Neural crest cell (in vitro differentiated cells): Measurements from ENCODE around the gene MPDZ. TPM values are rescaled to one million over a fixed set of nuclear protein-coding genes. Genes with fewer than 3 reads are reported as not detected.

Experiments used
- DNase-seq: peaks from one replicate; pipeline ENCODE4 v3.0.0; 2021; ENCODE audit warnings: low read depth, mixed read lengths, low spot score
- H3K27ac Mint-ChIP-seq: one replicate; pipeline ENCODE4 v1.8.0; 2021; ENCODE audit warnings: mild to moderate bottlenecking, mixed read lengths; ENCODE audit not compliant: unreplicated experiment
- H3K27me3 Mint-ChIP-seq: 2 replicates; pipeline ENCODE4 v1.8.0; 2021; ENCODE audit warnings: low read depth, mild to moderate bottlenecking, mixed read lengths
- H3K36me3 Mint-ChIP-seq: 2 replicates; pipeline ENCODE4 v1.8.0; 2021; ENCODE audit warnings: low read depth, mild to moderate bottlenecking, mixed read lengths
- H3K4me1 Mint-ChIP-seq: 2 replicates; pipeline ENCODE4 v1.8.0; 2021; ENCODE audit warnings: mixed read lengths
- H3K4me3 Mint-ChIP-seq: one replicate; pipeline ENCODE4 v1.8.0; 2021; ENCODE audit warnings: mild to moderate bottlenecking, mixed read lengths
- H3K9me3 Mint-ChIP-seq: 2 replicates; pipeline ENCODE4 v1.8.0; 2021; ENCODE audit warnings: mixed read lengths
- CTCF ChIP-seq: fragments of 200-600 bp; sonication (generic); conservative IDR thresholded peaks from 2 replicates; pipeline ENCODE4 v1.5.0; 2021; ENCODE audit warnings: antibody characterized with exemption, mild to moderate bottlenecking
- total RNA-seq: library from RNA; stranded (reverse); gene quantifications from 2 replicates; pipeline ENCODE4 v1.2.1, GENCODE V29; 2021

Gene MPDZ
- total RNA-seq, 1 donor from 2014 or later, result 69.4 TPM

- Mint-ChIP-seq H3K9me3 (no peaks in the 10 kb centered on the region), H3K4me1 (peaks cover 58% of the 10 kb centered on the region), H3K27me3 (no peaks in the 10 kb centered on the region), H3K4me3 (no peak overlapping the region), H3K27ac (no peak overlapping the region), H3K36me3 (no peaks in the 10 kb centered on the region)
- no peak for TF ChIP-seq CTCF
- DNase-seq, result no peak
Observed at GRCh38 chr9:13270734-13271133, 8.8 kb downstream of the MPDZ start.

GRCh38 chr9:13269589-13270452 lies 9.7 kb downstream of the MPDZ start:
- H3K27ac Mint-ChIP-seq, result no peak overlapping the region
- no peaks in the 10 kb centered on the region for H3K9me3 Mint-ChIP-seq
- no peaks in the 10 kb centered on the region for H3K27me3 Mint-ChIP-seq
- H3K4me1 Mint-ChIP-seq, result peaks cover 59% of the 10 kb centered on the region
- no peak for DNase-seq
- TF ChIP-seq CTCF, result no peak
- H3K4me3 Mint-ChIP-seq, result no peak overlapping the region
- H3K36me3 Mint-ChIP-seq, result no peaks in the 10 kb centered on the region

GRCh38 chr9:13268469-13268868 lies 11.0 kb downstream of the MPDZ start:
- DNase-seq, result no peak
- H3K4me3 Mint-ChIP-seq, result no peak overlapping the region
- no peaks in the 10 kb centered on the region for H3K36me3 Mint-ChIP-seq
- peaks cover 60% of the 10 kb centered on the region for H3K4me1 Mint-ChIP-seq
- TF ChIP-seq CTCF, result no peak
- no peak overlapping the region for H3K27ac Mint-ChIP-seq
- no peaks in the 10 kb centered on the region for H3K9me3 Mint-ChIP-seq
- no peaks in the 10 kb centered on the region for H3K27me3 Mint-ChIP-seq

GRCh38 chr9:13267743-13268142 lies 11.7 kb downstream of the MPDZ start:
- Mint-ChIP-seq H3K36me3 (no peaks in the 10 kb centered on the region), H3K27me3 (no peaks in the 10 kb centered on the region), H3K4me1 (peaks cover 60% of the 10 kb centered on the region), H3K9me3 (no peaks in the 10 kb centered on the region), H3K4me3 (no peak overlapping the region), H3K27ac (no peak overlapping the region)
- DNase-seq, result no peak
- no peak for TF ChIP-seq CTCF

- no peaks in the 10 kb centered on the region for H3K9me3 Mint-ChIP-seq
- H3K36me3 Mint-ChIP-seq, result peaks cover 2% of the 10 kb centered on the region
- no peak for DNase-seq
- peaks cover 53% of the 10 kb centered on the region for H3K4me1 Mint-ChIP-seq
- H3K27me3 Mint-ChIP-seq, result no peaks in the 10 kb centered on the region
- no peak overlapping the region for H3K4me3 Mint-ChIP-seq
- peak overlapping the region; percentile 48 for H3K27ac Mint-ChIP-seq
- no peak for TF ChIP-seq CTCF
Observed at GRCh38 chr9:13266167-13266566, 13.3 kb downstream of the MPDZ start.
